22Rv1 (cell line): Measurements from ENCODE around the gene CDR2L.

Source experiments
- H3K27ac ChIP-seq: fragments of 450-650 bp; 2 replicates; pipeline ENCODE4 v1.5.1; 2017
- CTCF ChIP-seq: fragments of 450-650 bp; IDR thresholded peaks from 2 replicates; pipeline ENCODE4 v1.5.1; 2017; ENCODE audit warnings: mild to moderate bottlenecking
- ZFX ChIP-seq: fragments of 450-650 bp; IDR thresholded peaks from 2 replicates; pipeline ENCODE4 v1.6.1; 2017; ENCODE audit warnings: antibody characterized with exemption, borderline replicate concordance

Gene CDR2L

GRCh38 chr17:74968361-74968780, 19.1 kb upstream of the CDR2L start:
- TF ChIP-seq CTCF (no peak), ZFX (no peak)
- peak overlapping the region; percentile 91 for H3K27ac ChIP-seq

- peak overlapping the region; percentile 91 for H3K27ac ChIP-seq
These were observed 17.9 kb upstream of the CDR2L start for GRCh38 chr17:74969501-74969900.

DNA sequence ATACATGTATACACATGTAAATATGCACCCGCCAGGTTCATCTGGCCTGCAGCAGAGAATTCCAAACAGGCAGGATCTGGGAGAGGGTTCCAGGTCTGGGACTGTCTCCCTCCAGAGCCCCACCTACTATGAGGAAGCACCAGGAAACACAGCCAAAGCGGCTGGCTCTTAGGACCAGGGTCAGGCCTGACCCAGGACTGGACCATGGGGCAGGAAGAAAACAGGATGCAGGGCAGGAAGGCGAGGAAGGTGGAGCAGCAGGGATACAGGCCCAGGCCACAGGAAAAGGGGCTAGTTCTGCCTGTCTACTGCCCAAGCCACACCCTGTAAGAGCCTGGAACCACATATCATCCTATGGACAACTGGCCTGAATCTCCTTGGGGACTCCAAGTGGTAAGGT, 17.0 kb upstream of the CDR2L start:
- H3K27ac ChIP-seq = peak overlapping the region; percentile 91
- no peak for TF ChIP-seq CTCF
- no peak for TF ChIP-seq ZFX

DNA sequence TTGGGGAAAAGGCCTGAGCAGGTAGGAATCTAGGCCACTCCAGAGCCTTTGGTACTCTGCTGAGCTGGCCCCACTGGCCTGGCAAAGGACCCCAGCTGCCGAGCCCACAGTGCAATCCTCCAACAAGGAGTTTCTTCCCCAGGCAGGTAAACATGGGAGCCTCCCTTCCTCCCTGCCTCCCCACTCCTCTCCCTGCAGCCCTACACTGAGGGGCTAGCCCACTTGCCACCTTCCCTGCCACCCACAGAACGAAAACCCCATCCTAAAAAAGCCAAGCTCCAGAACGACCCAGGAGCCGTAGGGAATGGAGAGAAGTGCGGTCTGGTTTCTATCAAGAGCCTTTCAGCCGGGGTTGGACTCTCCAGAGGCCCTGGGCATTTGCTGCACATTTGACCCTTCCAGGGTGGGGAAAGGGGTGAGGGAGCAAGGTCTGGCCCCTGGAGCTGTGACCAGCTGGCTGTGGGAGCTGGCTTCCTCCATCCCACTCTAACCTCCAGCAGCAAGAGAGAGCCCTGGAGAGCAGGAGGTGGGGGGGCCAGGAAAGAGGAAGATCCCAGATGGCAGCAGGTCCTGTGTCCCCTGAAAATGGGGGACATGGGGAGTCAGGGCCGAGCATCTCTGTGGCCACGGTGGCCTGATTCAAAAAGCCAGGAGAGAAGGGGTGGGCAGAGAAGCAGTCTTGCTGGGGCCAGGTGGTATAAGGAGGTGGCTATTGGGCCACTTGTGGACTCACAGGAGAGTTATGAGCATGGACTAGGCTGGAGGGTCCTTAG, 16.2 kb upstream of the CDR2L start:
- H3K27ac ChIP-seq = peak overlapping the region; percentile 91
- TF ChIP-seq ZFX (no peak), CTCF (no peak)

DNA sequence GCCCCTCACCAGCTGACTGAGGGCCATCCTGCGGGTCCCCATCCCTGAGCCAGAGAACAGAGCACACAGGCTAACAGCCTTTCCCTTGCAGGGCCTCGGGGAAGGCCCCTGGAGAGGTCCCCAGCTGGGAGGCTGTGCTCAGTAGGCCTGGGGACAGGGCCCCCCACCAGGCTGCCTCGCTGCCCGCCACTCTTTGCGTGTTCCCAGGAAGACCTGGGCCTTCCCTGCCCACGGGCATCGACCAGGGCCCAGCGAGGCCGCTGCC, 15.7 kb upstream of the CDR2L start:
- TF ChIP-seq ZFX (no peak), CTCF (no peak)
- peak overlapping the region; percentile 91 for H3K27ac ChIP-seq

DNA sequence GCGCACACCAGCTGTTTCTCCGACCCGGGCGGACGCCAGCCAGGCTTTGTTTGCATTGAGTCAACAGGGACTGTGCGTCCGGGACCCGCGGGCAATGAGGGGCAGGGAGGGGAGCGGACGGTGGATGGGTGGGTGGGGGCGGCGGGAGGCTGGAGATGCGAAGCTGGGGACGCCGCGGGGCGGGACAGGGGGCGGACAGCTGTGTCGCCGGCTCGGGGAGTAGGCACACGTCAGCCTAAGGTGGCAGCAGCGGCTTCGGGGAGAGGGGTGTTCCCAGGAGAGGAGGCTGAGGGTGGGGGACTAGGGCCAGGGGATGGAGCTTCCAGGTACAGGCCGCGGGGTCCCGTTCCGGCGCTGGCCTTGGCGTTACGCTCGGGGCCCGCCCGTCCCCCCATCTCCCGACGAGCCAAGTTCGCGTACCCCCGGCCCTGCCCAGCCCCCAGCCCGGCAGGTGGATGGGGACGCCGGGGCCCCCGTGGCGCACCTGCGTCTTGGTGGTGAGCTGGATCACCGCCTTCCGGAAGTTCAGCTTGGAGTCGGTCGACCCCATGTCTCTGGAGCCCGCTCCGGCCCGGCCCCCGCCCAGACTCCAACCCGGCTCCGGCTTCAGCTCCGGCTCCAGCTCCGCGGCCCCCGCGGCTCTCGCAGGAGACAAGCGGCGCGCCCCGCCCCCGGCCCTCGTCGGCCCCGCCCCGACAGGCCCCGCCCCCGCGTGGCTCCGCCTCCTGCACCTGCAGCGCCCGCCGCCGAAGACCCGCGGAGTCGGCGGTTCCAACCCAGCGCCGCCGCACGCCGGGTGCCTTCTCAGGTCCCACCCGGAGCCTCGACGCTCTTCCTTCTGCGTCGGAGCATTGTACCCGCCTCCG, 15.1 kb upstream of the CDR2L start, which contains the start of gene HID1:
HID1 (minus strand) TSS at position 653 of the 866 bp plus-strand sequence; CDS start at position 550, 103 bp downstream.
- peak within 1 kb of the TSS; percentile 91 for H3K27ac ChIP-seq
- TF ChIP-seq ZFX (no peak), CTCF (no peak)

DNA sequence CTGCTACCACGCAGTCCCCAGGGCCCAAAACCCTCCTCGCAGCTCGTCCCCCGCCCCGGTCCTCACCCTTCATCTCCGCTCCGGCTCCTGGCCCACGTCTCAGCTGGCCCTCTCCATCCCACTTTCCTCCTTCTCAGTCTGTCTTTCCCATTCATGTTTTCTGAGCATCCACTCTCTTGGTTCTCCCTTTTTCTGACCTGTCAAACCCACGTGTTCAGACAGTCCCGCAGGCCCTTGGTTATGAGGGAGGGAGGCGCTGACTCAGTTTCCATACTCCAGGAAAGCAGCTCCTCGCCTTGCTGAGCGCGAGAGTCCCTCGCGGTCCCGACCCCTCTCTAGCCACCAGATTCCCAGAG, 14.5 kb upstream of the CDR2L start:
- TF ChIP-seq CTCF (no peak), ZFX (no peak)
- peak overlapping the region; percentile 91 for H3K27ac ChIP-seq
